ENCODE results near the gene TMED1. TPM values are rescaled to one million over a fixed set of nuclear protein-coding genes. Genes with fewer than 3 reads are reported as not detected.

The TMED1 gene
- total and polyA plus RNA-seq, 2 of the 4 experiments (the other 2 are of a cell fraction) = 37.6 to 41.4 TPM

DNA sequence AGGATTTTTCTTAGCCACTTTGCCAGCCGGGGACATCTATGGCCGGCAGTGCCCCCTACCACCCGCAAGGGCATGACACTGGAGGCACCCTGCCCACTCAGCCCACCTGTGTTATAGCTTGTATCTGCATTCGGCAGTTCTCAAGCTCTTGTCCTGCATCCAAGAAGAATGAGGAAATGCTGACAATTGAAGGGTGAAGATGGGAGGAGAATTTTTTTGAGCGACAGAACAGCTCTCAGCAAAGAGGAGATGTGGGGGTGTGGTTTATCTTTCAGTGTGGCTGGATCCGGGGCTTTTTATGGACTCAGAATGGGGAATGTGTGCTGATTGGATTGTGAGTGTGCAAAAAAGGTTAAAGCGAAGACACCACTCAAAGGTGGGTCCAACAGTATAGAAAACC, 6.8 kb upstream of the TMED1 start:
- Histone ChIP-seq H3K27ac (ENCODE audit: insufficient read depth, low read length) (no peak overlapping the region), H3K36me3 (ENCODE audit: control insufficient read depth, insufficient read depth, low read length) (no peaks in the 10 kb centered on the region), H3K23ac (ENCODE audit: low read depth, low read length) (no peak overlapping the region), H2BK20ac (ENCODE audit: low read depth, low read length) (no peak overlapping the region), H4K91ac (ENCODE audit: insufficient read depth, low read depth, low read length) (no peak overlapping the region), H4K20me1 (ENCODE audit: insufficient read depth, low read length) (no peaks in the 10 kb centered on the region), H4K8ac (ENCODE audit: low read depth in 2 of 2, low read length in 2 of 2) (no peak overlapping the region), H2BK120ac (ENCODE audit: low read depth, low read length) (no peak overlapping the region), H3K9me1 (ENCODE audit: insufficient read depth, low read length) (no peaks in the 10 kb centered on the region), H3K56ac (ENCODE audit: extremely low read depth, insufficient read depth, low read length) (no peak overlapping the region), H4K5ac (ENCODE audit: low read depth, low read length) (no peak overlapping the region), H2BK15ac (ENCODE audit: low read depth, low read length) (no peak overlapping the region), H2AK5ac (ENCODE audit: low read depth, low read length) (no peak overlapping the region), H3K9me3 (ENCODE audit: control insufficient read depth, insufficient read depth, low read length) (peaks cover 3% of the 10 kb centered on the region), H3K79me1 (ENCODE audit: low read depth in 1 of 2, low read length in 2 of 2) (no peaks in the 10 kb centered on the region), H3K27me3 (ENCODE audit: control insufficient read depth, insufficient read depth, low read length) (peaks cover 1% of the 10 kb centered on the region; the same call in 1 of the 2 replicates), H3K18ac (ENCODE audit: low read depth, low read length) (no peak overlapping the region), H3K14ac (replicated peaks; ENCODE audit: low read depth, low read length) (no peak overlapping the region), H2AK9ac (replicated peaks; ENCODE audit: low read depth, low read length, poor library complexity) (no peak overlapping the region), H3K9ac (ENCODE audit: low read depth, low read length) (no peak overlapping the region), H3K4ac (ENCODE audit: low read depth, low read length) (no peak overlapping the region), H3K4me1 (ENCODE audit: control insufficient read depth, insufficient read depth, low read length) (no peaks in the 10 kb centered on the region), H3K4me3 (ENCODE audit: insufficient read depth, low read depth, low read length) (no peak overlapping the region), H2AFZ (replicated peaks; ENCODE audit: low read length, poor library complexity) (no peak overlapping the region), H2BK5ac (ENCODE audit: low read depth, low read length, poor library complexity, severe bottlenecking) (no peak overlapping the region), H3K4me2 (ENCODE audit: low read depth, low read length) (no peak overlapping the region)
- ChIA-PET POLR2A (ENCODE audit: unreplicated experiment) (no interaction called here), CTCF (no interaction called here)
- dilution Hi-C loops (cut with HindIII; ENCODE audit: low sequenced_read_pairs, unreplicated experiment) = no loop called here
- no TSS peak for BruUV-seq (replicated peaks)
- TF ChIP-seq NFE2L2 (IDR thresholded peaks at IDR 0.05; ENCODE audit: low read depth, low read length) (no peak), MXI1 (IDR thresholded peaks at IDR 0.05; ENCODE audit: borderline replicate concordance, low read depth, low read length) (no peak), BHLHE40 (IDR thresholded peaks at IDR 0.05; ENCODE audit: low read depth, low read length) (no peak), MAZ (IDR thresholded peaks at IDR 0.05; ENCODE audit: borderline replicate concordance, low read depth, low read length) (no peak), CHD1 (IDR thresholded peaks at IDR 0.05; ENCODE audit: low read depth, low read length) (no peak), RFX5 (IDR thresholded peaks at IDR 0.05; ENCODE audit: low read depth, low read length) (no peak), RCOR1 (IDR thresholded peaks at IDR 0.05; ENCODE audit: insufficient replicate concordance, low read length) (no peak), POLR2A (IDR thresholded peaks at IDR 0.05; ENCODE audit: low read depth, low read length) (no peak), RAD21 (IDR thresholded peaks at IDR 0.05; ENCODE audit: low read length) (no peak), SMC3 (IDR thresholded peaks at IDR 0.05; ENCODE audit: low read depth, low read length) (no peak), MAFK (IDR thresholded peaks at IDR 0.05; ENCODE audit: low read depth, low read length) (no peak), CEBPB (IDR thresholded peaks at IDR 0.05; ENCODE audit: low read depth, low read length) (no peak), FOS (IDR thresholded peaks at IDR 0.05; ENCODE audit: low read depth, low read length) (no peak)
- TF ChIP-seq, protein P1, sequence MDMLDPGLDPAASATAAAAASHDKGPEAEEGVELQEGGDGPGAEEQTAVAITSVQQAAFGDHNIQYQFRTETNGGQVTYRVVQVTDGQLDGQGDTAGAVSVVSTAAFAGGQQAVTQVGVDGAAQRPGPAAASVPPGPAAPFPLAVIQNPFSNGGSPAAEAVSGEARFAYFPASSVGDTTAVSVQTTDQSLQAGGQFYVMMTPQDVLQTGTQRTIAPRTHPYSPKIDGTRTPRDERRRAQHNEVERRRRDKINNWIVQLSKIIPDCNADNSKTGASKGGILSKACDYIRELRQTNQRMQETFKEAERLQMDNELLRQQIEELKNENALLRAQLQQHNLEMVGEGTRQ (IDR thresholded peaks at IDR 0.05; ENCODE audit: low read depth, low read length) = no peak
- TF ChIP-seq, protein P2, sequence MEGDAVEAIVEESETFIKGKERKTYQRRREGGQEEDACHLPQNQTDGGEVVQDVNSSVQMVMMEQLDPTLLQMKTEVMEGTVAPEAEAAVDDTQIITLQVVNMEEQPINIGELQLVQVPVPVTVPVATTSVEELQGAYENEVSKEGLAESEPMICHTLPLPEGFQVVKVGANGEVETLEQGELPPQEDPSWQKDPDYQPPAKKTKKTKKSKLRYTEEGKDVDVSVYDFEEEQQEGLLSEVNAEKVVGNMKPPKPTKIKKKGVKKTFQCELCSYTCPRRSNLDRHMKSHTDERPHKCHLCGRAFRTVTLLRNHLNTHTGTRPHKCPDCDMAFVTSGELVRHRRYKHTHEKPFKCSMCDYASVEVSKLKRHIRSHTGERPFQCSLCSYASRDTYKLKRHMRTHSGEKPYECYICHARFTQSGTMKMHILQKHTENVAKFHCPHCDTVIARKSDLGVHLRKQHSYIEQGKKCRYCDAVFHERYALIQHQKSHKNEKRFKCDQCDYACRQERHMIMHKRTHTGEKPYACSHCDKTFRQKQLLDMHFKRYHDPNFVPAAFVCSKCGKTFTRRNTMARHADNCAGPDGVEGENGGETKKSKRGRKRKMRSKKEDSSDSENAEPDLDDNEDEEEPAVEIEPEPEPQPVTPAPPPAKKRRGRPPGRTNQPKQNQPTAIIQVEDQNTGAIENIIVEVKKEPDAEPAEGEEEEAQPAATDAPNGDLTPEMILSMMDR (conservative IDR thresholded peaks at IDR 0.05; ENCODE audit: low read depth, low read length) = no peak
- TF ChIP-seq, protein P3, sequence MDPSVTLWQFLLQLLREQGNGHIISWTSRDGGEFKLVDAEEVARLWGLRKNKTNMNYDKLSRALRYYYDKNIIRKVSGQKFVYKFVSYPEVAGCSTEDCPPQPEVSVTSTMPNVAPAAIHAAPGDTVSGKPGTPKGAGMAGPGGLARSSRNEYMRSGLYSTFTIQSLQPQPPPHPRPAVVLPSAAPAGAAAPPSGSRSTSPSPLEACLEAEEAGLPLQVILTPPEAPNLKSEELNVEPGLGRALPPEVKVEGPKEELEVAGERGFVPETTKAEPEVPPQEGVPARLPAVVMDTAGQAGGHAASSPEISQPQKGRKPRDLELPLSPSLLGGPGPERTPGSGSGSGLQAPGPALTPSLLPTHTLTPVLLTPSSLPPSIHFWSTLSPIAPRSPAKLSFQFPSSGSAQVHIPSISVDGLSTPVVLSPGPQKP (IDR thresholded peaks at IDR 0.05; ENCODE audit: borderline replicate concordance, low read depth, low read length) = no peak
- ATAC-seq (ENCODE audit: low read depth) (no peak), DNase-seq (no peak)
- intact Hi-C loops (cut with micrococcal nuclease) = no loop called here
- in situ Hi-C loops (cut with MboI; ENCODE audit: low sequenced_read_pairs) = no loop called here
- whole genome bisulfite sequencing, 2 experiments (ENCODE audit: extremely low coverage in 2 of 2, insufficient read length in 1 of 2) = 67% methylated on average over 1 of the region's 7 CpGs; no CpG with 5 or more reads in 1 of the 2 experiments
